Measurements from ENCODE around the gene MRPS22. TPM values are rescaled to one million over a fixed set of nuclear protein-coding genes. Genes with fewer than 3 reads are reported as not detected.

Gene MRPS22
- total and polyA plus RNA-seq, 2 of the 13 experiments (the other 11 are each of a cell fraction or from before 2014, with no cell fraction given): 52.7 to 113 TPM

DNA sequence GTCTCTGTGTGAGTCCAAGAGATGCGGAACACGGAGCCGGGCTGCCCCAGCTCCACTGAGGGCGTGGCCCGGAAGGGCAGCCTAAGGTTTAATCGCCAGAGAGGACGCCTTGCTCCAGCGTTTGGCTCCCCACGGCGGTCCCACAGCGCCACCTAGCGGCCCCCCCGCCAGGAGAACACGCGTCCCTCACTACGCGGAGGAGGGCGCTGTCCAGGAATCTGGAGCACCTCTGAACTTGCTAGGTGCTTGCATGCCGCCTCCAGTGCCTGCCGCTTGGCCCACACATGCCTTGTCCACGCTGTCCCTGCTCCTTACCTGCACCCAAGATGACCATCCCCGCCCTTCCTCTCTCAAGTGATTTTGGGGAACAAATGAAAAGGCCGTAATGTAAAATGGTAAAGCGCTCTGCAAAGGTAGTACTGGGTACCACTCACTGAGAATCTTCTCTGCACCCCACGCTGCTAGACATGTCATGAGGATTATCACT lies 14.4 kb upstream of the MRPS22 start (continued):
- peak; percentile 79 for TF ChIP-seq ZNF768 (CRISPR knock-in tag; IDR thresholded peaks at IDR 0.05)
- TF ChIP-seq HMGXB4 (CRISPR knock-in tag; IDR thresholded peaks at IDR 0.05; ENCODE audit: borderline replicate concordance in 1 of 2, low read depth in 1 of 2): peak; percentile 79 to 91
- no peak for TF ChIP-seq MAFF (IDR thresholded peaks at IDR 0.05; ENCODE audit: low read depth, low read length)
- TF ChIP-seq ZNF33B (CRISPR knock-in tag; IDR thresholded peaks at IDR 0.05): no peak
- no peak for TF ChIP-seq NFE2 (CRISPR knock-in tag; IDR thresholded peaks at IDR 0.05)
- TF ChIP-seq ZNF549 (CRISPR knock-in tag; IDR thresholded peaks at IDR 0.05): no peak
- TF ChIP-seq, protein P1, sequence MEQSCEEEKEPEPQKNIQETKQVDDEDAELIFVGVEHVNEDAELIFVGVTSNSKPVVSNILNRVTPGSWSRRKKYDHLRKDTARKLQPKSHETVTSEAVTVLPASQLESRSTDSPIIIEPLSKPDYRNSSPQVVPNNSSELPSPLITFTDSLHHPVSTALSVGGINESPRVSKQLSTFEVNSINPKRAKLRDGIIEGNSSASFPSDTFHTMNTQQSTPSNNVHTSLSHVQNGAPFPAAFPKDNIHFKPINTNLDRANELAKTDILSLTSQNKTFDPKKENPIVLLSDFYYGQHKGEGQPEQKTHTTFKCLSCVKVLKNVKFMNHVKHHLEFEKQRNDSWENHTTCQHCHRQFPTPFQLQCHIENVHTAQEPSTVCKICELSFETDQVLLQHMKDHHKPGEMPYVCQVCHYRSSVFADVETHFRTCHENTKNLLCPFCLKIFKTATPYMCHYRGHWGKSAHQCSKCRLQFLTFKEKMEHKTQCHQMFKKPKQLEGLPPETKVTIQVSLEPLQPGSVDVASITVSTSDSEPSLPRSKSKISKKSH (CRISPR knock-in tag; IDR thresholded peaks at IDR 0.05; ENCODE audit: borderline replicate concordance): no peak
- TF ChIP-seq DBP (CRISPR knock-in tag; IDR thresholded peaks at IDR 0.05; ENCODE audit: not compliant biosample characterization): no peak
- peak; percentile 62; the same call in 1 of the 2 replicates for TF ChIP-seq THRA (CRISPR knock-in tag; IDR thresholded peaks at IDR 0.05; ENCODE audit: borderline replicate concordance)
- TF ChIP-seq MYC (CRISPR knock-in tag; IDR thresholded peaks at IDR 0.05; ENCODE audit: borderline replicate concordance): peak; percentile 63; the same call in 1 of the 2 replicates
- TF ChIP-seq TFE3 (CRISPR knock-in tag; IDR thresholded peaks at IDR 0.05): 0 out of 2 replicates have a peak, but pooled peaks have one; percentile 31
- no peak for TF ChIP-seq ZNF253 (CRISPR knock-in tag; IDR thresholded peaks at IDR 0.05; ENCODE audit: borderline replicate concordance)
- peak; percentile 44; the same call in 1 of the 2 replicates for TF ChIP-seq FOXA3 (CRISPR knock-in tag; IDR thresholded peaks at IDR 0.05)
- TF ChIP-seq KAT7 (CRISPR knock-in tag; IDR thresholded peaks at IDR 0.05; ENCODE audit: borderline replicate concordance): no peak
- TF ChIP-seq ZNF260 (CRISPR knock-in tag; IDR thresholded peaks at IDR 0.05; ENCODE audit: borderline replicate concordance, low read depth): no peak
- no peak for TF ChIP-seq ZNF3 (CRISPR knock-in tag; IDR thresholded peaks at IDR 0.05)
- no peak for TF ChIP-seq POLR2G (IDR thresholded peaks at IDR 0.05; ENCODE audit: low read depth, low read length)
- 0 out of 2 replicates have a peak, but pooled peaks have one; percentile 47 for TF ChIP-seq MXD4 (CRISPR knock-in tag; IDR thresholded peaks at IDR 0.05)
- TF ChIP-seq ZNF567 (CRISPR knock-in tag; IDR thresholded peaks at IDR 0.05; ENCODE audit: borderline replicate concordance): no peak
- peak; percentile 70 for TF ChIP-seq TEAD3 (CRISPR knock-in tag; optimal IDR thresholded peaks at IDR 0.05; ENCODE audit: borderline replicate concordance)
- TF ChIP-seq THAP11 (CRISPR knock-in tag; IDR thresholded peaks at IDR 0.05): peak; percentile 66
- TF ChIP-seq NKX3-1 (CRISPR knock-in tag; IDR thresholded peaks at IDR 0.05): no peak
- no peak for TF ChIP-seq ZNF709 (CRISPR knock-in tag; IDR thresholded peaks at IDR 0.05)
- TF ChIP-seq ZNF570 (CRISPR knock-in tag; IDR thresholded peaks at IDR 0.05; ENCODE audit: borderline replicate concordance): no peak
- TF ChIP-seq TCF7L2 (IDR thresholded peaks at IDR 0.05; ENCODE audit: low read depth, low read length): no peak

Measured in HepG2 (cell line).